OCI-LY7 (cell line): ENCODE data around the gene STX18.

Source experiments
- EZH2phosphoT487 ChIP-seq: fragments of 200-600 bp; sonication (generic); IDR thresholded peaks from 2 replicates; pipeline ENCODE4 v1.6.1; 2018; ENCODE audit warnings: low read depth, borderline replicate concordance, mild to moderate bottlenecking, mixed run types, antibody characterized with exemption, low read length, moderate library complexity, mixed read lengths
- TF ChIP-seq, protein P1 (sequence below): fragments of 200-600 bp; sonication (generic); conservative IDR thresholded peaks from 2 replicates; pipeline ENCODE4 v1.5.1; 2014; ENCODE audit warnings: mild to moderate bottlenecking, antibody characterized with exemption, low read length, moderate library complexity, mixed read lengths

DNA sequence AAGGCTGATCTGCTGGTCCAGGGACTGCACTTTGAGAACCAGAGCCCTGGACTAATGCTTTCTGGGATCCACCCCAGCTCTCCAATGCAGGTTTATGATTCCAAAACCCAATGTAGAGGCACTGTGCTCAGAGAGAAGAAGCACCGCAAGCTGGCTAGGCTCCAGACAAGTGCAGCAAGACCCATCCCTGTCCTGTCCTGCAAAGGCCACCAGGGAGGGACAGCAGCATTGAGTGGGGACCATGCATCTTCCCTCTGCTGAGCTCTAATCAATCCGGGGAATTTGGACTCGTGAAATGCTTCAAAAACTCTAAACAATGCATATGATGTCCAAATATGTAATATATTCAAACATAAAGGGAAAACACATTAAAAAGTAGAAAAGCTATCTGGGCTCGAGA lies 165.8 kb downstream of the STX18 start:
- TF ChIP-seq, protein P1, sequence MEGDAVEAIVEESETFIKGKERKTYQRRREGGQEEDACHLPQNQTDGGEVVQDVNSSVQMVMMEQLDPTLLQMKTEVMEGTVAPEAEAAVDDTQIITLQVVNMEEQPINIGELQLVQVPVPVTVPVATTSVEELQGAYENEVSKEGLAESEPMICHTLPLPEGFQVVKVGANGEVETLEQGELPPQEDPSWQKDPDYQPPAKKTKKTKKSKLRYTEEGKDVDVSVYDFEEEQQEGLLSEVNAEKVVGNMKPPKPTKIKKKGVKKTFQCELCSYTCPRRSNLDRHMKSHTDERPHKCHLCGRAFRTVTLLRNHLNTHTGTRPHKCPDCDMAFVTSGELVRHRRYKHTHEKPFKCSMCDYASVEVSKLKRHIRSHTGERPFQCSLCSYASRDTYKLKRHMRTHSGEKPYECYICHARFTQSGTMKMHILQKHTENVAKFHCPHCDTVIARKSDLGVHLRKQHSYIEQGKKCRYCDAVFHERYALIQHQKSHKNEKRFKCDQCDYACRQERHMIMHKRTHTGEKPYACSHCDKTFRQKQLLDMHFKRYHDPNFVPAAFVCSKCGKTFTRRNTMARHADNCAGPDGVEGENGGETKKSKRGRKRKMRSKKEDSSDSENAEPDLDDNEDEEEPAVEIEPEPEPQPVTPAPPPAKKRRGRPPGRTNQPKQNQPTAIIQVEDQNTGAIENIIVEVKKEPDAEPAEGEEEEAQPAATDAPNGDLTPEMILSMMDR = no peak
- TF ChIP-seq EZH2phosphoT487 = no peak
